Keratinocyte (primary cell): ENCODE measurements around the gene KRT33A.

Experiments used
- EZH2 ChIP-seq: IDR thresholded peaks from one replicate; pipeline ENCODE4 v1.6.1; 2012; ENCODE audit warnings: inconsistent platforms, mild to moderate bottlenecking, low read length, moderate library complexity
- TF ChIP-seq, protein P1 (sequence below), 3 experiments: IDR thresholded peaks in 1 of 3; conservative IDR thresholded peaks in 1 of 3; optimal IDR thresholded peaks in 1 of 3; 2 replicates in 2 of 3; 3 replicates in 1 of 3; pipeline versions ENCODE3 to v1.5.1; 2011; ENCODE audit warnings: low read length in 3 of 3, mild to moderate bottlenecking in 3 of 3, moderate library complexity in 2 of 3, control low read depth in 1 of 3, inconsistent platforms in 1 of 3; ENCODE audit not compliant: insufficient read depth in 2 of 3; ENCODE audit errors: extremely low read depth in 1 of 3

DNA sequence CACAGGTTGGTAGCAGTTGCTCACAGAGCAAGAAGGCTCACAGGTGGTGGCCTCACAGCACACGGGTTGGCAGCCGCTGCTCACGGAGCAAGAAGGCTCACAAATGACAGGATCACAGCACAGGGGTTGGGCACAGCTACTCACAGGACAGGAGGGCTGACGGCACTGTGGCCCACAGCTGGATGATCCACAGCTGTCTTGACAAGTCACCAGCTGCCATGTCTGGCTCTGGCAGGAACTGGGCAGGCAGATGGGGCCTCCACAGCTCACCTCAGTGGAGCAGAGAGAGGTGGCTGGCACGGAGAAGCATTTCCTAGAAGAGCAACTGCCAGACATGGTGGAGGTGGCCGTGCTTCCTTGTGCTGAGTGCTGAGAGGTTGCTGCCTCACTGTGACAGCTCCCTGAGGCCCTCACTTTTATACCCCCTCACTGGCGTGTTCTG lies 41.7 kb downstream of the KRT33A start, which contains the start of gene KRTAP16-1:
- TF ChIP-seq EZH2: no peak
- TF ChIP-seq, protein P1, sequence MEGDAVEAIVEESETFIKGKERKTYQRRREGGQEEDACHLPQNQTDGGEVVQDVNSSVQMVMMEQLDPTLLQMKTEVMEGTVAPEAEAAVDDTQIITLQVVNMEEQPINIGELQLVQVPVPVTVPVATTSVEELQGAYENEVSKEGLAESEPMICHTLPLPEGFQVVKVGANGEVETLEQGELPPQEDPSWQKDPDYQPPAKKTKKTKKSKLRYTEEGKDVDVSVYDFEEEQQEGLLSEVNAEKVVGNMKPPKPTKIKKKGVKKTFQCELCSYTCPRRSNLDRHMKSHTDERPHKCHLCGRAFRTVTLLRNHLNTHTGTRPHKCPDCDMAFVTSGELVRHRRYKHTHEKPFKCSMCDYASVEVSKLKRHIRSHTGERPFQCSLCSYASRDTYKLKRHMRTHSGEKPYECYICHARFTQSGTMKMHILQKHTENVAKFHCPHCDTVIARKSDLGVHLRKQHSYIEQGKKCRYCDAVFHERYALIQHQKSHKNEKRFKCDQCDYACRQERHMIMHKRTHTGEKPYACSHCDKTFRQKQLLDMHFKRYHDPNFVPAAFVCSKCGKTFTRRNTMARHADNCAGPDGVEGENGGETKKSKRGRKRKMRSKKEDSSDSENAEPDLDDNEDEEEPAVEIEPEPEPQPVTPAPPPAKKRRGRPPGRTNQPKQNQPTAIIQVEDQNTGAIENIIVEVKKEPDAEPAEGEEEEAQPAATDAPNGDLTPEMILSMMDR (optimal IDR thresholded peaks at IDR 0.05 in 1 of 3, IDR thresholded peaks at IDR 0.05 in 1 of 3, conservative IDR thresholded peaks at IDR 0.05 in 1 of 3; ENCODE audit: extremely low read depth in 1 of 3, insufficient read depth in 2 of 3, low read length in 3 of 3): no peak
